Neural crest cell (in vitro differentiated cells): ENCODE results near the gene ATF7. TPM values are rescaled to one million over a fixed set of nuclear protein-coding genes. Genes with fewer than 3 reads are reported as not detected.

ENCODE experiments used
- DNase-seq: peaks from one replicate; pipeline ENCODE4 v3.0.0; 2021; ENCODE audit warnings: low read depth, mixed read lengths, low spot score
- H3K27ac Mint-ChIP-seq: one replicate; pipeline ENCODE4 v1.8.0; 2021; ENCODE audit warnings: mild to moderate bottlenecking, mixed read lengths; ENCODE audit not compliant: unreplicated experiment
- H3K27me3 Mint-ChIP-seq: 2 replicates; pipeline ENCODE4 v1.8.0; 2021; ENCODE audit warnings: low read depth, mild to moderate bottlenecking, mixed read lengths
- H3K36me3 Mint-ChIP-seq: 2 replicates; pipeline ENCODE4 v1.8.0; 2021; ENCODE audit warnings: low read depth, mild to moderate bottlenecking, mixed read lengths
- H3K4me1 Mint-ChIP-seq: 2 replicates; pipeline ENCODE4 v1.8.0; 2021; ENCODE audit warnings: mixed read lengths
- H3K4me3 Mint-ChIP-seq: one replicate; pipeline ENCODE4 v1.8.0; 2021; ENCODE audit warnings: mild to moderate bottlenecking, mixed read lengths
- H3K9me3 Mint-ChIP-seq: 2 replicates; pipeline ENCODE4 v1.8.0; 2021; ENCODE audit warnings: mixed read lengths
- total RNA-seq: library from RNA; stranded (reverse); gene quantifications from 2 replicates; pipeline ENCODE4 v1.2.1, GENCODE V29; 2021
- TF ChIP-seq, protein P1 (sequence below): fragments of 200-600 bp; sonication (generic); conservative IDR thresholded peaks from 2 replicates; pipeline ENCODE4 v1.5.0; 2021; ENCODE audit warnings: antibody characterized with exemption, mild to moderate bottlenecking

The ATF7 gene
- total RNA-seq, 1 donor from 2014 or later = 32.5 TPM

DNA sequence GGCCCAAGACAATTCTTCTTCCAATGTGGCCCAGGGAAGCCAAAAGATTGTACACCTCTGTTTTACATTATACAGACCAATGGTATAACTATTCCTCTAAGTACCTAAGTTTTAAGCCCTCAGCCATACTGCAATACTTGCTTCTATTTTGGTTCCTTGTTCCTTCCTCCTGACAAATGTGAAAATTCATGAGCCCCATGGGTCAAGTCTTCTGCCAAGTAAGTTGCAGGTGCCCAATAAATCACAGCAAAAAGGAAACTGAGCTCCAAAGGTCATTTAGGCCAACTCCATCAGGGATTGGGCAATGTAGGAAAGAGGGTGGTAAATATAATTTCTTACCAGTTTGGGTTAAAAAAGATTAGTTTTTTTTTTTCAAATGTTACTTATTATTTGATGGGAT lies 61.2 kb downstream of the ATF7 start:
- Mint-ChIP-seq H3K36me3 (peaks cover 2% of the 10 kb centered on the region), H3K27ac (no peak overlapping the region), H3K27me3 (no peaks in the 10 kb centered on the region), H3K4me1 (peaks cover 10% of the 10 kb centered on the region), H3K9me3 (no peaks in the 10 kb centered on the region), H3K4me3 (no peak overlapping the region)
- DNase-seq = no peak
- TF ChIP-seq, protein P1, sequence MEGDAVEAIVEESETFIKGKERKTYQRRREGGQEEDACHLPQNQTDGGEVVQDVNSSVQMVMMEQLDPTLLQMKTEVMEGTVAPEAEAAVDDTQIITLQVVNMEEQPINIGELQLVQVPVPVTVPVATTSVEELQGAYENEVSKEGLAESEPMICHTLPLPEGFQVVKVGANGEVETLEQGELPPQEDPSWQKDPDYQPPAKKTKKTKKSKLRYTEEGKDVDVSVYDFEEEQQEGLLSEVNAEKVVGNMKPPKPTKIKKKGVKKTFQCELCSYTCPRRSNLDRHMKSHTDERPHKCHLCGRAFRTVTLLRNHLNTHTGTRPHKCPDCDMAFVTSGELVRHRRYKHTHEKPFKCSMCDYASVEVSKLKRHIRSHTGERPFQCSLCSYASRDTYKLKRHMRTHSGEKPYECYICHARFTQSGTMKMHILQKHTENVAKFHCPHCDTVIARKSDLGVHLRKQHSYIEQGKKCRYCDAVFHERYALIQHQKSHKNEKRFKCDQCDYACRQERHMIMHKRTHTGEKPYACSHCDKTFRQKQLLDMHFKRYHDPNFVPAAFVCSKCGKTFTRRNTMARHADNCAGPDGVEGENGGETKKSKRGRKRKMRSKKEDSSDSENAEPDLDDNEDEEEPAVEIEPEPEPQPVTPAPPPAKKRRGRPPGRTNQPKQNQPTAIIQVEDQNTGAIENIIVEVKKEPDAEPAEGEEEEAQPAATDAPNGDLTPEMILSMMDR = no peak

DNA sequence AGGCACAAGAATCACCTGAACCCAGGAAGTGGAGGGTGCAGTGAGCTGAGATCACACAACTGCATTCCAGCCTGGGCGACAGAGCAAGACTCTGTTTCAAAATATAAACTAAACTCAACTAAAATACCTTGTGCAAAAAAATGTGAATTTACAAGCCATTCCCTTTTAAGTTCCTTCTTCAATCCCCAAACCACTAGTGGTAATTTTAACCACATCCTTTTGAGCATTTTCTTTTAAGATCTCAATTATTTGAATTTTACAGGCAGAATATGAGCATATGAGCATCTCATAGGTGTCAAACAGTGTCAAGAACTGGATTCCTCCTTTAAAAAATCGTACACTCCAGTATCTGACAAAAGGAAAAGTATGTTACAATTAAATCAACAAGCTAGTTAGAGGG lies 61.9 kb downstream of the ATF7 start:
- no peak for DNase-seq
- H3K27me3 Mint-ChIP-seq = no peaks in the 10 kb centered on the region
- no peak overlapping the region for H3K27ac Mint-ChIP-seq
- TF ChIP-seq, protein P1 = no peak
- H3K9me3 Mint-ChIP-seq = no peaks in the 10 kb centered on the region
- no peak overlapping the region for H3K4me3 Mint-ChIP-seq
- H3K36me3 Mint-ChIP-seq = peaks cover 2% of the 10 kb centered on the region
- peaks cover 10% of the 10 kb centered on the region for H3K4me1 Mint-ChIP-seq

DNA sequence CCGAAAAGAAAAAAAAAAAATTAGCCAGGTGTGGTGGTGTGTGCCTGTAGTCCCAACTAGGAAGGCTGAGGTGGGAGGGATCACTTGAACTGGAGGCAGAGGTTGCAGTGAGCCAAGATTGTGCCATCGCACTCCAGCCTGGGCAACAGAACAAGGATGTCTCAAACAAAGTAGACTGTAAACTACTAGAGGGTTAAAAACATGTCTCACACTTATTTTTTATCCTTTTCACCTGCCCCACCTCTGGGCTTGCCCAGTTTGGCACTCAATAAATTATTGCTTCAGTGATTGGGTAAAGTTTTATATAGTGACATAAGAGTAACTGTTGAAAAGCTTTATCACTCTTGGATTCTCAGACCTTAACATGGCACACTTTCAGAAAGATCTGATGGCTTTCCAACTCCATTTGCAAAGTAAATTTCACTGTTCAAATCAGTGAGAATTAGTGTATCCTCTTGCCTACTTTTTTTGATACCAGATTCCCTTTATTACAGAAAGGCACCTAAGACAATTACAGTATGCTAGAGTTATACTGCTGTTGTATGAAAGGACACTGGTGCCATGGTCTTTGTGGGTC lies 62.6 kb downstream of the ATF7 start:
- H3K27ac Mint-ChIP-seq = no peak overlapping the region
- peaks cover 10% of the 10 kb centered on the region for H3K4me1 Mint-ChIP-seq
- DNase-seq = no peak
- H3K4me3 Mint-ChIP-seq = no peak overlapping the region
- H3K36me3 Mint-ChIP-seq = peaks cover 2% of the 10 kb centered on the region
- TF ChIP-seq, protein P1 = no peak
- no peaks in the 10 kb centered on the region for H3K9me3 Mint-ChIP-seq
- H3K27me3 Mint-ChIP-seq = no peaks in the 10 kb centered on the region

DNA sequence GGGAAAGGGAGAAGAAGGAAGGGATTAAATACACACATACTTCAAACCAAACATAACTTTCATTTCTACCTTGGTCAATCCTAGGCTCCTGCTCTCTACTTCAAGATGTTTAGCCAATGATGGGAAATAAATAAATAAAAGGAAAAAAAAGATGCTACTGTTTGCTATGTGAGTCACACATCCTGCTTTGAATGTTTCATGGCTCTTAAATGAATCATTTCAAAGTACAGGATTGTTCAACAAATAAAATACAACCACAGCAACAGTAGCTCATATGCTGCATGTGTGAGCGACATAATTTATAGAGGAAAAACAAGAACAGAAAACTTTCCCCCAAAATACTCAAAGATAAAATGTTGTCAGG lies 64.6 kb downstream of the ATF7 start:
- no peaks in the 10 kb centered on the region for H3K9me3 Mint-ChIP-seq
- TF ChIP-seq, protein P1 = no peak
- no peak overlapping the region for H3K27ac Mint-ChIP-seq
- no peak overlapping the region for H3K4me3 Mint-ChIP-seq
- no peaks in the 10 kb centered on the region for H3K27me3 Mint-ChIP-seq
- H3K4me1 Mint-ChIP-seq = peaks cover 10% of the 10 kb centered on the region
- no peak for DNase-seq
- H3K36me3 Mint-ChIP-seq = peaks cover 2% of the 10 kb centered on the region

DNA sequence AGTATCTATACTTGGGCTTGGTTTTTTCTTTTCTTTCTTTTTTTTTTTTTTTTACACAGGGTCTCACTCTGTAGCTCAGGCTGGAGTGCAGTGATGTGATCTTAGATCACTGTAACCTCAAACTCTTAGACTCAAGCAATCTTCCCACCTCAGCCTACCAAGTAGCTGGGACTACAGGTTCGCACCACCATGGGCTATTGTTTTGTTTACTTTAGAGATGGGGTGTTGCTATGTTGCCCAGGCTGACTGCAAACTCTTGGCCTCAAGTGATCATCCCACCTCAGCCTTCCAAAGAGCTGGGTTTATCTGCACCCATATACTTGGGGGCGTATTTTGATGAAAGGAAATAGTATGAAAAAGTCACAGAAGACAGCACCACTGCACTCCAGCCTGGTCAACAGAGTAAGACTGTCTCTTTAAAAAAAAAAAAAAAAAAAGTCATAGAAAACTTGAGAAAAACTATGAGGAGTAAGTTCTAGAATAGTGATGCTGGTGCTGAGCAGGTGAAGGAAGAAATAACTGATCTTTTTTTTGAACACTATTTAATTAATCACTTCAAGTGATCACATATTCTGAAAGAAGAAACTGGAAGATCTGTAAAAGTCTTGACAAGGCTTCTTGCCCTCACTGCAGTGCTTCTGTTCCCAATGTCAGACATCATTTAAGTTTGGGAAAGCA lies 65.1 kb downstream of the ATF7 start:
- TF ChIP-seq, protein P1 = no peak
- Mint-ChIP-seq H3K36me3 (peaks cover 2% of the 10 kb centered on the region), H3K27ac (no peak overlapping the region), H3K4me1 (peaks cover 10% of the 10 kb centered on the region), H3K4me3 (no peak overlapping the region), H3K9me3 (no peaks in the 10 kb centered on the region), H3K27me3 (no peaks in the 10 kb centered on the region)
- DNase-seq = no peak
